NCI-H446 (cell line): ENCODE measurements around the gene TEX13B.
"Not testable (repeated sequence)": the region's sequence is repeated elsewhere in the genome, so short reads cannot be mapped to it uniquely, and the experiment has no call there.

Source experiments
- DNase-seq, 2 experiments: peaks; one replicate each; lab custom pipeline; 2025; lab: John Stamatoyannopoulos, UW

Gene TEX13B

DNA sequence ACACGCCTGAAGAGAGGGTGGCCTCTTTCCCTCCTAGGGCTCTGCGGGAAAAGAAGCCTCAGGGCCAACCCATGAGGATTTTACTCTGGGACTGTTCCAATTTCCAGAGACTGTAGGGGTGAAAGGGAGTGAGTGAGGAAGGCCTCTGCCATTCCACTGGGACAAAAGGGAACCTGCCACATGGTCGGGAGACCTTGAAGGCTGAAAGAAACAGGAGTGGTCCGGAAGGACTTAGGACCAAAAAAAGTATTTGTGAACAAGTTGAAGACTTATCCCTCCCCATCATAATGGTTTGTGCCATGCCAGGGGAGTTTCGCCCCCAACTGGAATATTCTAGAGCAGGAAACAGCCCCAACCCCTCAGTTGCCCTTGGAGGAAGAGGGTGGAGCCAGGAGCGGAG, at the start of gene TEX13B:
Gene TEX13B, minus strand, starts transcription at position 15 of the 400 bp plus-strand sequence. CDS start 243 bp downstream, outside the sequence.
- DNase-seq, result no peak

- DNase-seq, result no peak
Measured at GRCh38 chrX:108029928-108030711, 48.0 kb upstream of the TEX13B start.

DNA sequence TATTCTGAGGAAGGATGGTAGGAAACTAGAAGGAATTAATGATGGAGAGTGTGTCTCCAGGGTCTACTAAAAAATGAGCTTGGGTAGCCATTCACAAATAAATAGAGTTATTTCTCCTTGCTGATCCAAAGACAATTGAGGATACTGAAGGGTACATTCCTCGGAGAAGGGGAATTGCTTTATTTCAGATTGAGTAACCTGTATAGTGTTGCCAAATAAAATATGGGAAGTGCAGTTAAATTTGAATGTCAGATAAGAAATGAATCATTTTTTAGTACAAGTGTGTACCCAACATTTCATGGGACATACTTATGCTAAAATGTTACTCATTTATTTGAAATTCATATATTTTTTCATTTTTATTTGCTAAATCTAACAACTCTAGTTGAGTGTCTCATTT, 46.7 kb upstream of the TEX13B start:
- DNase-seq, result no peak

GRCh38 chrX:108025954-108026600, 43.9 kb upstream of the TEX13B start:
- DNase-seq, result no peak

DNA sequence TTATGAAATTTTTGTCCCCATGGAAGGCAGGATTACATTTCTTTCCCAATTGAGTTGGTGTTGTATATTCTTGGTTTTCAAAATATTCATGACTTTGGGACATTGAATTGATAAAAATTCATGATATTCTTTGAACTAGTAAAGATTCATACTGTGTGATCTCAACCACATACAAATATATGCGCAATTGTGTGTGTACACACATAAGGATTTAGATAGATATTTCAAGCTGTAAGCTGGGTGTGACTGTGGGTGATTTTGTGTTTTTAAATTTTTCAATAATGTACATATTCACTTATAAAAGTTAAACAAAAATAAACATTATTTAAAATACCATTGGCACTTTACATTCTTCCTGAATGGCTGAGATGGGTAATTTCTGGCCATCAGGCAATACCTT, 43.2 kb upstream of the TEX13B start:
- DNase-seq, result no peak

GRCh38 chrX:108022491-108023089, 40.4 kb upstream of the TEX13B start:
- no peak for DNase-seq

DNA sequence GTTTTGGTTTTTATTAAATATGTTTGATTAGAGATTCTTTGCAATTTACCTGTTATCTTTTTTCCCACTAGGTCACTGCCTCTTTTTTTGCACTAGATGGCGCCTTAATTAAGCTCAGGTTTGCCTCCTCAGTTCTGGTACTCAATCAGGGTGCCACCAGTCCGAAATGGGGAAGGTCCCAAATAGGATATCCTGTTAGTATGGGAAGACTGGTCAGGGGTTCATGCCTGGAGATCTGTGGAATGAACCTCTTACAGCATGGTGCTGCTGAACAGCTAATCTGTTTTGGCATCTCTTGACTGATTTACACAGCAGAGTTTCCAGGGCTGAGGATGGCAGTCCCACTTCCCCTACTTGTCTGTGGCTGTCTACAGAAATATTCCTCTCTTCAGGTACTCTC, 38.5 kb upstream of the TEX13B start:
- DNase-seq, result no peak

- DNase-seq, result no peak
Measured at GRCh38 chrX:108019382-108019875, 37.3 kb upstream of the TEX13B start.

- DNase-seq, result no peak
Measured at GRCh38 chrX:108018656-108019381, 36.6 kb upstream of the TEX13B start.

GRCh38 chrX:108001218-108001814, 19.1 kb upstream of the TEX13B start:
- DNase-seq, result peak in 1 of 2 experiments; percentile 44

- no peak for DNase-seq
Measured at GRCh38 chrX:108000751-108001150, 18.6 kb upstream of the TEX13B start.

DNA sequence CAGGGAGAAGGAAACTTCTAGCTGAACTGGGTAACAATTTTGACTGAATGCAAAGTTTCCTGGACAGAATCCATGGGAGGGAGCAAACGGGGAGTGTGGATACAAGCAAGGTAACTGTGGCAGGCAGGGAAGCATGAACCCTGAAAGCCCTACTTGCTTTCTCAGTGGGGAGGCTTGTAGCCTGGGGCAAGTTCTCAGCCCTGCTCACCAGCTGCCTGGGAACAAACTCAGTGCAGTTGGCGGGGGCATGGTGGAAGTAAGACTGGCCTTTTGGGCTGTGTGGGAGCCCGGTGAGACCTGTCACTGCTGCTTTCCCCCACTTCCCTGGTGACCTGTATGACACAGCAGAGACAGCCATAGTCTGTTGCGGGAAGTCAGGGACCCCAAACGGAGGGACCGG, 14.0 kb upstream of the TEX13B start:
- DNase-seq, result no peak

DNA sequence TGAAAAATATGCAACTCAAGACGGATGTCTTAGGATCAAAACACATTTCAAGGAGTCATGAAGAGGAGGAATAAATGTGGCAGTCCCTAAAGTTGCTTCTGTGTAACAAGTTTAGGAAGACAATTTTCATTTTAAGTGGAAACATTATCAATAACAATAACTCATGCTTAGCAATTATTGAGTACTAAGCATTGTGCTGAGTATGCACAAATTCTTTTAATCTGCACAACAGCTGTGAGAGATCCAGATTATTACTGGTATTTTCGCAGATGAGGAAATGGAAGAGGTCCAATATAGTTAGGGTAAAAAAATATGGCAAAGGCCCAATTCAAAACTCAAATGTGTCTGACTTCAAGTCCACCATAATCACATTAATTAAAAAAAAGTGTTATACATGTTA, 2.9 kb upstream of the TEX13B start:
- no peak for DNase-seq

GRCh38 chrX:107979534-107979933, 2.6 kb downstream of the TEX13B start:
- no peak for DNase-seq

DNA sequence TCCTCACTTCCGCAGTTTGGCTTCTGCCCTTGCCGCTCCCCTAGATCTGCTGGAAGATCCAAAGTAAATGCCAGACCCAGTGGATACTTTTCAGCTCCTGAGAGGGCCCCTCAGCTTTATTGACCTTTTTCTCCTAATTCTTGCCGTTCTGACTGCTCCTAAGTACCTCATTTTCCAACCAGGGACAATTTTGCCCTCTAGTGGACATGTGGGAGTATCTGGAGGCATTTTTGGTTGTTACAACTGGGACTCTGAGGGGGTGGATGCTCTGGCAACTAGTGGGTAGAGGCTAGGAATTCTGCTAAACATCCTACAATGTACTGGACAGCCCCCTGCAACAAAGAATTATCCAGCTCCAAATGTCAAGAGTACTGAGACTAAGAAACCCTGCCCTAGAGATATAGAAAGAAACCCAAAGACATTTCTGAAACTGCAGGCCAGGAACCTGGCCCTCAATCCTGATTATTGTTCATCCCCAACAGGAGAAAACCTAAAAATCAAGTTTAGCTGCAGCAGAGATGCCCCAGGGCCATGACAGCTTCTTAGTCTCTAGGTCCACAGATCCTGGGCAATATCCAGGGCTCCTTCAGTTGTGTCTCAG, 3.4 kb downstream of the TEX13B start:
- DNase-seq, result peak in 1 of 2 experiments; percentile 9

GRCh38 chrX:107978071-107978470, 4.1 kb downstream of the TEX13B start:
- no peak for DNase-seq

DNA sequence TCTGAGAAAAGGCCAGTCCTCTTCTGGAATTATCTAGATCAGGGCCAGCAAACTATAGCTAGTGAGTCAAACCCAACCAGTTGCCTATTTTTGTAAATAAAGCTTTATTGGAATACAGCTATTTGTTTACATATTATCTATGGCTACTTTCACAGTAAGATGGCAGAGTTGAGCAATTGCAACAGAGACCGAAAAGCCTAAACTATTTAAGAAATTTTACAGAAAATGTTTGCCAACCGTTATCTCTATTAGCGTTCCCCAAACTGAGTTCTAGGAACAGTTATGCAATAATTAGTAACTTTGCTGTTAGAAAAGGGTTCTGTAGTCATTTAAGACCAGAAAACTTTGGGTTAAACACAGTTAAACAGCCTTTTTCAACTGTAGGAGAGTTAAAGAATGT, 10.5 kb downstream of the TEX13B start:
- DNase-seq, result no peak

- DNase-seq, result no peak
Measured at GRCh38 chrX:107970073-107970472, 12.1 kb downstream of the TEX13B start.

DNA sequence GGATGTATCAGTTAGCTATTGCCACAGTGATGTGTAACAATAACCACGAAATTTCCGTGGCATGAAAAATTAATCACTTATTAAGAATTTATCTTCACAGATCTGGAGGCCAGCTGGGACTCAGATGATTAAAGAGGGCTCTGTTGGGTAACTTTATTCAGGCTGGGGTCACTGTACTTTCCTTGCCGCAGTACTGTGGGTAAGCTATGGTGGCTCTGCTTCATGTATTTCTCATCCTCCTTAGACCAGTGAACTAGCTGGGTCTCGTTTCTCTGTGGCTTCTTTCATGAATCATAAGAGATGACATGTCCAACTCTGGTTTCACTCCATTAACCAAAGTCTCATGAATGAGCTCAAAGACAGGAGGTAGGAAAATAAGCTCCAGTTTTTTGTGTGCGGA, 13.5 kb downstream of the TEX13B start:
- no peak for DNase-seq

DNA sequence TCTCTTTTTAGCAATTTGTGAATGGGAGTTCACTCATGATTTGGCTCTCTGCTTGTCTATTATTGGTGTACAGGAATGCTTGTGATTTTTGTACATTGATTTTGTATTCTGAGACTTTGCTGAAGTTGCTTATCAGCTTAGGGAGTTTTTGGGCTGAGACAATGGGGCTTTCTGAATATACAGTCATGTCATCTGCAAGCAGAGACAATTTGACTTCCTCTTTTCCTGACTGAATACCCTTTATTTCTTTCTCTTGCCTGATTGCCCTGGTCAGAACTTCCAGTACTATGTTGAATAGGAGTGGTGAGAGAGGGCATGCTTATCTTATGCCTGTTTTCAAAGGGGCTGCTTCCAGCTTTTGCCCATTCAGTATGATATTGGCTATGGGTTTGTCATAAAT, 26.8 kb downstream of the TEX13B start:
- not testable (repeated sequence) for DNase-seq

DNA sequence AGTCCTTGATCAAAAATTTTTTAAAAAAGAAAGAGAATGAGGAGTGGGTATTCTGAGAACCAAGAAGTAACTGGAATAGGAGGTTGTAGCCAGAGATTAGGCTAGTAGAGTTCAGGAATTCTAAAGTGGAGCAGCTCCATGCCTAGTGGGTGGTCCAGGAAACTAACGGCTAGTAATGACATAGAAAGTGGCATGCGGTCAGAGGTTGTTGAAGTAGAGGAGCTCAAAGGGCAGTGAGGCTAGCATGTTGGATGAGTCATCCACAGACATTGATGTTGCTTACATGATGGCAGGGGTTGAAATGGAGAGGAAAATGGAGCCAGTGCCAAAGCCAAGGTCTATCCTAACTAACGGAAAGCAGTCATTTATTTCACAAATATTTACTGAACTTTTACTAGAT, 42.1 kb downstream of the TEX13B start:
- DNase-seq, result no peak

GRCh38 chrX:107936434-107936730, 45.8 kb downstream of the TEX13B start:
- DNase-seq, result no peak
